Measurements from ENCODE around the gene FAF1.

- TF ChIP-seq, protein P1, sequence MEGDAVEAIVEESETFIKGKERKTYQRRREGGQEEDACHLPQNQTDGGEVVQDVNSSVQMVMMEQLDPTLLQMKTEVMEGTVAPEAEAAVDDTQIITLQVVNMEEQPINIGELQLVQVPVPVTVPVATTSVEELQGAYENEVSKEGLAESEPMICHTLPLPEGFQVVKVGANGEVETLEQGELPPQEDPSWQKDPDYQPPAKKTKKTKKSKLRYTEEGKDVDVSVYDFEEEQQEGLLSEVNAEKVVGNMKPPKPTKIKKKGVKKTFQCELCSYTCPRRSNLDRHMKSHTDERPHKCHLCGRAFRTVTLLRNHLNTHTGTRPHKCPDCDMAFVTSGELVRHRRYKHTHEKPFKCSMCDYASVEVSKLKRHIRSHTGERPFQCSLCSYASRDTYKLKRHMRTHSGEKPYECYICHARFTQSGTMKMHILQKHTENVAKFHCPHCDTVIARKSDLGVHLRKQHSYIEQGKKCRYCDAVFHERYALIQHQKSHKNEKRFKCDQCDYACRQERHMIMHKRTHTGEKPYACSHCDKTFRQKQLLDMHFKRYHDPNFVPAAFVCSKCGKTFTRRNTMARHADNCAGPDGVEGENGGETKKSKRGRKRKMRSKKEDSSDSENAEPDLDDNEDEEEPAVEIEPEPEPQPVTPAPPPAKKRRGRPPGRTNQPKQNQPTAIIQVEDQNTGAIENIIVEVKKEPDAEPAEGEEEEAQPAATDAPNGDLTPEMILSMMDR (conservative IDR thresholded peaks at IDR 0.05; ENCODE audit: low read depth, low read length) = no peak
- TF ChIP-seq EZH2 (IDR thresholded peaks at IDR 0.05; ENCODE audit: borderline replicate concordance, low read depth, low read length, poor library complexity, severe bottlenecking) = no peak
These were observed 235.3 kb downstream of the FAF1 start for GRCh38 chr1:50724626-50725286.
